Retinal pigment epithelial cell (primary cell): ENCODE measurements around the gene SPINT1.

ENCODE experiments used
- DNase-seq: peaks from one replicate; pipeline ENCODE4 v3.0.0-alpha.2; 2010; ENCODE audit warnings: low read depth
- H3K4me3 ChIP-seq: 2 replicates; pipeline ENCODE4 v1.5.1; 2011; ENCODE audit warnings: mild to moderate bottlenecking, low read length, control low read depth, moderate library complexity
- TF ChIP-seq, protein P1 (sequence below): conservative IDR thresholded peaks from 2 replicates; pipeline ENCODE4 v1.5.1; 2011; ENCODE audit warnings: low read depth, low read length, control low read depth, inconsistent platforms

SPINT1 gene

DNA sequence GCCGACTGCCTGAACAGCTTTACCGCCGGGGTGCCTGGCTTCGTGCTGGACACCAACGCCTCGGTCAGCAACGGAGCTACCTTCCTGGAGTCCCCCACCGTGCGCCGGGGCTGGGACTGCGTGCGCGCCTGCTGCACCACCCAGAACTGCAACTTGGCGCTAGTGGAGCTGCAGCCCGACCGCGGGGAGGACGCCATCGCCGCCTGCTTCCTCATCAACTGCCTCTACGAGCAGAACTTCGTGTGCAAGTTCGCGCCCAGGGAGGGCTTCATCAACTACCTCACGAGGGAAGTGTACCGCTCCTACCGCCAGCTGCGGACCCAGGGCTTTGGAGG lies 815 bp downstream of the SPINT1 start:
- peak overlapping the region; percentile 54 for H3K4me3 ChIP-seq
- TF ChIP-seq, protein P1, sequence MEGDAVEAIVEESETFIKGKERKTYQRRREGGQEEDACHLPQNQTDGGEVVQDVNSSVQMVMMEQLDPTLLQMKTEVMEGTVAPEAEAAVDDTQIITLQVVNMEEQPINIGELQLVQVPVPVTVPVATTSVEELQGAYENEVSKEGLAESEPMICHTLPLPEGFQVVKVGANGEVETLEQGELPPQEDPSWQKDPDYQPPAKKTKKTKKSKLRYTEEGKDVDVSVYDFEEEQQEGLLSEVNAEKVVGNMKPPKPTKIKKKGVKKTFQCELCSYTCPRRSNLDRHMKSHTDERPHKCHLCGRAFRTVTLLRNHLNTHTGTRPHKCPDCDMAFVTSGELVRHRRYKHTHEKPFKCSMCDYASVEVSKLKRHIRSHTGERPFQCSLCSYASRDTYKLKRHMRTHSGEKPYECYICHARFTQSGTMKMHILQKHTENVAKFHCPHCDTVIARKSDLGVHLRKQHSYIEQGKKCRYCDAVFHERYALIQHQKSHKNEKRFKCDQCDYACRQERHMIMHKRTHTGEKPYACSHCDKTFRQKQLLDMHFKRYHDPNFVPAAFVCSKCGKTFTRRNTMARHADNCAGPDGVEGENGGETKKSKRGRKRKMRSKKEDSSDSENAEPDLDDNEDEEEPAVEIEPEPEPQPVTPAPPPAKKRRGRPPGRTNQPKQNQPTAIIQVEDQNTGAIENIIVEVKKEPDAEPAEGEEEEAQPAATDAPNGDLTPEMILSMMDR, result no peak
- no peak for DNase-seq

DNA sequence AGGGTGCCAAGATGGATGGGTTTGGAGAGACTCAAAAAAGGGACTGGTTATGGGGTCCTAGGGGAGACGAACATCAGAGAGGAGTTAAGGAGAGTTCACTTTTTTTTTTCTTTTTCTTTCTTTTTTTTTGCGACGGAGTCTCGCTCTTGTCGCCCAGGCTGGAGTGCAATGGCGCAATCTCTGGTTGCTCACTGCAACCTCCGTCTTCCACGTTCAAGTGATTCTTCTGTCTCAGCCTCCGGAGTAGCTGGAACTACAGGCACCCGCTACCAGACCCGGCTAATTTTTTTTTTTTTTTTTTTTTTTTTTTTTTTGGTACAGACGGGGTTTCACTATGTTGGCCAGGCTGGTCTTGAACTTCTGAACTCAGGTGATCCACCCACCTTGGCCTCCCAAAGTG lies 1.2 kb downstream of the SPINT1 start:
- peak overlapping the region; percentile 54 for H3K4me3 ChIP-seq
- no peak for DNase-seq
- TF ChIP-seq, protein P1, result no peak

DNA sequence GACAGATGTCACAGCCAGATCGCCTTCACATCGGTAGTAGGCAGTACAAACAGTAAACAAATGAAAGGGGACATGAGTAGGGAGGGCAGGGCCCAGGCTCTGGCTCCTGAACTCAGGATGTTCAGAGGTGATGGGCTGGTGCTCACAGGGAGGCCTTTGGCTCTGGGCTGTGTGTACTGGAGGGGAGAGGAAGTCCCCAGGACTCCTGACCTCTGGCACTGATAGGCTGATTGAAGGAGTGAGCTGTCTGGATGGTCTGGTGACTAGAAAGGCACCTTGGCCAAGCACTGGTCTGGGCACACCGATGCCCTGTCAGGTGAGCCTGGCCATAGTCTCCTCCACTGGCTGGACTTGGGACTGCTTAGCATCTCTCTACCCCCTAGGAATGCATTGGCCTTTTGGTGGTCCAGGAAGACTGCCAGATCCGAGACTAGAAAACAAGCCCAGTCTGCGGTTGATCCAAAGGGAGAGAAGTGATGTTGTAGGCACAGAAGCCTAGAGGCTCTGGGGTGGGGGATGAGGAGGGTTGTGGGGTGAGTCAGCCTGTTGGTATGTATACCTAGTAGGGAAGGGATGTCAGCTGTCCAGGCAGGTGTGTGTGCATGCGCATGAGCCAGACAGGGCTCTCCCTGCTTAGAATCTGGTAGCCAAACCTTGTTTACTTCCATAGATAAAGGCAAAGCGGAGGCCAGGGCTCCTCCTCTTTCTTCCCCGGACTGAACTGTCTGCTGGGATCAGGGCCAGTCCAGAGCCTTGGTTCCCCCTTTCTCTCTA lies 1.9 kb downstream of the SPINT1 start:
- no peak overlapping the region for H3K4me3 ChIP-seq
- DNase-seq, result no peak
- TF ChIP-seq, protein P1, result no peak

DNA sequence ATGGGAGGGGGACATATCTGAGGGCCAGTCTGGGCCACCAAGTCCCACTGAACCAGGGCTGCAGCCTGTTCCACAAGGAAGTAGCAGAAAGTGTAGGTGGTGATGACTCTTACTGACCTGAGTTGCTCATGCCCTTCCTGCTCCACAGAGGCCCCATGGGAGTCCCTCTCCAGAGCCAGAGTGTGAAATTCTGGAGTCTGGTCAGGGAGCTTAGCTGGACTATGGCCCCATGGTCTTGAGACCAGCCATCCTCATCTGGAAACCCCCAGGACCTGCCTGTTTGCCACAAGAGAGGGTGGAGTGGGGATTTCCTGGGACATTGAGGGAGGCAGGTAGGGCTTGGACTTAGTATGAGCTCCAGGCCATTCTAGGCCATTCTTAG lies 3.0 kb downstream of the SPINT1 start:
- TF ChIP-seq, protein P1, result no peak
- DNase-seq, result no peak
- H3K4me3 ChIP-seq, result no peak overlapping the region

DNA sequence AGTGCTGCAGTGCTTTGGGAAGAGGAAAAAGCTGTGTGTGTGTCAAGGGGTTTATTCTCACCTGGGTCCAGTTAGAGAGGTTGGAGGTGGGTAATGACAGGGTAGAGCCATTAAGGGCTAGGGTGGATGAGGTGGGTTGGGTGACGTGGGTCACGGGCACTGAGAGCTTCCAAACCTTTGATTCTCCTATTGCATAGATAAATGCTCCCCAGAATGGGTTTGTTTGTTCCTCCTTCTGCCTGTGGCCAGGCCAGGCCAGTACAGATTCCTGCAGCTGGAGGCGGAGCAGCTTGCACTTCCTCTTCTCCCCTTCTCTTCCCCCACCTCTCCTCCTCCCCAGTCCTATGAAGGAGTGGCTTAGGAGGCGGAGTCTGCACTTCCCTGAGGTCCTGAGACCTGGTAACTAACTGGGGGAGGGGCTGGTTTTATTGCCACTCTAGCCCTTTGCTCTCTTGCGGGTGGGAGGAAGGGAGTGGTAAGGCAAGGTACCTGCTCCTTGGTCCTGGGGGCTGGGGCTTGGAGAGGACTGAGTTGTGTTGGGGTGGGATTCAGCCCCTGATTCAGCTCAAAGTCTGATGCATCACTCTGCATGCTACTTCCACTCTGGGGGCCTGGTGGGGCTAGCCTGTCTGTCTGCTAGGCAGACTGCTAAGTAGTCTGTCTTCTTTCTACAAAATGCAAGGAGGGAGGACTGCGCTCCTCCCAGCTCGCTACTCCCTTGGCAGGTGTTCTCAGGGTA lies 3.5 kb downstream of the SPINT1 start:
- TF ChIP-seq, protein P1, result no peak
- no peak overlapping the region for H3K4me3 ChIP-seq
- DNase-seq, result no peak

DNA sequence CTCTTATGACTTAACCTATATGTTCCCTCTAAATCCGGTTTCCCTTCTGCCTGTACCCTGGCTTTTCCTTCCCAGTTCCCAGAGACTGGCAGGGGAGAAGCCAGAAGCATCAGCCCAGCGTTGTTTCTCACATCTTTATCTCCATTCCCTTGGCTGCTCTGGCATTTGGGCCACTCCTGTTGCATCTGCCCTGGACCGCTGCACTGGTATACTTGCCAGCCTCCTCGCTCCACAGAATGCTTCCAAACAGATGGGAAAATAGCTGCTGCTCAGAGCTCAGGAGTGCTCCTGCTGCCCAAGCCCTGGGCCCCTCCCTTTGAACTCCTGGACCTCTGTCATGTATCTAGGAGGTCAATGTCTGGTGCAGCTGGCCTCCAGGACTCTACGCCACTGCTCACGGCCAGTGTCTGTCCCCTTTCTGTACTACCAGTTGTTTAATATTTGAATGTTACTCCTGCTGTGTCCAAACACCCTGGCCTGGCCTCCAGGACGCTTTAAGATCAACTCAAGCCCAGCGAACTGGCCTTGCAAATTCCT lies 6.8 kb downstream of the SPINT1 start:
- H3K4me3 ChIP-seq, result no peak overlapping the region
- DNase-seq, result no peak
- TF ChIP-seq, protein P1, result no peak
